SKM-1 (cell line): Measurements from ENCODE around the gene NEDD4L.

ENCODE experiments used
- DNase-seq: peaks from one replicate; lab custom pipeline; 2025; ENCODE audit not compliant: unreplicated experiment; lab: John Stamatoyannopoulos, UW

NEDD4L gene

DNA sequence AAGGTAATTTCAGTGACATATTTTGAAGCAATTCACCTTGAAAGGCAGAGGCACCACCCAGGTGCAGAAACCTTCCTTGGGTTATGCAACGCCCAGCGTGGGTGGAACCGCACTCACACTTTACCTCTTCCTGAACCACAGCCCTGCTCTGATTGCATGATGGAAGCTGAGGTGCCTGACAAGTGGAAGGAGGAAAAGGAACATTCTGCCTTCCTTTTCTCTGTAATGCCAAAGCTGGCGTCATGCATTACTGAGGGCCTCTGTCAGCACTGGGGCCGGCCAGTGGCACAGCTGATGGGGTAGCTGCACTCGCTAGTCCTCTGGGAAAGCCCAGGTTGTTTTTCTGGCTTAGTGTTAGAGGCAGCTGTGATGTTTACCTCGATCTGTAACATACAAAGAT lies 266.5 kb downstream of the NEDD4L start:
- no peak for DNase-seq

DNA sequence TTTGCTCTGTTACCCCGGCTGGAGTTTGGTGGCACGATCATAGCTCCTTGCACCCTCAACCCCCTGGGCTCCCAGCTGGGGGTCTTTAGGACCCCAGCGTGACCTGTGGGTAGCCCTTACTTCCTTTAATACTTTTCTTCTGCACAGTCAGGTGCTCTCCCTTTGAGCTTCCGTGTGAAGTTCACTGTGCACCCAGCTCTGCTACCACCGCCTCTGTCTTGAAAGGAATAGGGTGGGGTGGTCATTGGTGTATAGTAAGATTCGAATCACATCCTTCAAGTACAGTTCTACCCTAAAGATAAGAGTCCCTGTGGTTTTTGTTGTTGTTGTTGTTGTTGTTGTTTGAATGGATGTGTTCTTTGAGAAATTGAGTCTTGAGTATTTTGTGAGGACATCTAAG lies 267.4 kb downstream of the NEDD4L start:
- no peak for DNase-seq

DNA sequence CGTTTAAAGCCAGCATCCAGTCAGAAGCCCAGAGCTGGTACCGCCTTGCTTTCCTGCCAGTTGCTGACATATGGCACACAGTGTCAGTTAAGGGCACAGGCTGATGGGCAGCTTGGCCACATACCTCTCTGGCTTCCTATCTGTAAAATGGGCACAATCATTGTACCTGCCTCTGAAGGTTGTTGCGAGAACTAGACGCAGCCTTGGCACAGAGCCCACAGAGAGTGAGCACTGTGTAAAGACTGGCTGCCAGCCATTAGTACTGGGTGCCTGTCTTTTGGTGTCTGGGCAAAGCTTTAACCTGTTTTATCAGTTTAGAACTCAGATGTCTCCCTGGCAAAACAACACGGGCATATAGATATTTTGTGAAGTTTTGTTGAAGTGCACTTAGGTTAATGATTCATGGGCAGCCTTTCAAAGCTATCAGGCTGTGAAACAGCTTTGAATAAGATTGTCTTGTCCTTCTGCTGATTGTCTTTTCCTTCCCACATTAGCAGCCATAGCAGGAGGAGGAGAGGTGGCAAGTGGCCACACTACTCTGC lies 269.5 kb downstream of the NEDD4L start:
- DNase-seq = no peak

DNA sequence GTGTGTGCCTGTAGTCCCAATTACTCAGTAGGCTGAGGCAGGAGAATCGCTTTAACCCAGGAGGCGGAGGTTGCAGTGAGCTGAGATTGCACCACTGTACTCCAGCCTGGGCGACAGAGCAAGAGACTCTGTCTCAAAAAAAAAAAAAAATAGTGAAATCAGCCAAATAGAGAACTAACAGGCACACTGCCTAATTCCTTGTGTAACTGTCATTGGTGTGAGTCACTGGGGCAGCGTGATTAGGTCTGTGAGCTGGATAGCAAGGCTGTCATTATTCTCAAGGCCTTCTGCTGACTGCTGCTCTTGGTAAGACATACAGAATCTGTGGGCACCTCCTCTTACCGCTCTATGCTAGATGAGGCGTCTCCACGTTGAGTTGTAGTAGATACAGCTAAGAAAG lies 270.3 kb downstream of the NEDD4L start:
- DNase-seq = peak; percentile 30

DNA sequence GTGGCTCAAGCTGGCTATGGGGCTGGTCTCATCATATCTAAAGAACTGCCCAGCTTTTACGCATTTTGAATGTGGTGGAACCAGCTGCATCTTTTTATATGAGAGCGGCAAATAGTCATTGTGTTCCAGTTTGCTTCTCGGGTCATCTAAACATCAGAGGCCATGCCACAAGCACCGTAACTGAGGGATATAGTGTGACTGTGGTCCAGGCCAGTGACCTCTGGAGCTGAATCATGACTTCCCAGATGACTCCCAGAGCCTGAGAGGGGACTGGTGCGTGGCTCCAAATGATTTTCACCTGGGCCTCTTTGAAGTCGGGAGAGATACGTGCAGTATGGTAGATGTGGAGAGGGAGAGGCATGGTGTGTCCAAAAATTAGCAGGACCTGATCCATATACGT lies 271.0 kb downstream of the NEDD4L start:
- no peak for DNase-seq

DNA sequence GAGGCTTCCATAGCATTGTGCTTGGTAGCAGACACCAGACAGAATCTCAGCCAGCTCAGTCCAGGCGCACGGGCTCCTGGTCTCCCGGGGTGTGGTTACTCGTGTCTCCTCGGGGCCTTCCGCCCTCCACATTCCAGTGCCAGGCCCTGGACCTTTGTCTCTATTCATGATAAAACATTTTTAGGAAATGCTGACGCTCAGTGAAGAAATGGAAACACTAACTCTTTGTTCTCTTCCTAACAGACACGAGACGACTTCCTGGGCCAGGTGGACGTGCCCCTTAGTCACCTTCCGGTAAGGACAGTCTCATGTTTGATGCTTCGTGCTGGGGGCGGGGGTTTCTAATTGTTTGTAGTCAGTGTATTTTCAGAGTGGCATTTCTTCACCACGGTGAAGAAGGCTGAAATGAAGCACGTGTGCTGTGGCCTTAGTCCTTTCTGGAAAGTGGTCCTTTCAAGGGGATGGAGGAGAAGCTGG lies 271.8 kb downstream of the NEDD4L start:
- DNase-seq = no peak

DNA sequence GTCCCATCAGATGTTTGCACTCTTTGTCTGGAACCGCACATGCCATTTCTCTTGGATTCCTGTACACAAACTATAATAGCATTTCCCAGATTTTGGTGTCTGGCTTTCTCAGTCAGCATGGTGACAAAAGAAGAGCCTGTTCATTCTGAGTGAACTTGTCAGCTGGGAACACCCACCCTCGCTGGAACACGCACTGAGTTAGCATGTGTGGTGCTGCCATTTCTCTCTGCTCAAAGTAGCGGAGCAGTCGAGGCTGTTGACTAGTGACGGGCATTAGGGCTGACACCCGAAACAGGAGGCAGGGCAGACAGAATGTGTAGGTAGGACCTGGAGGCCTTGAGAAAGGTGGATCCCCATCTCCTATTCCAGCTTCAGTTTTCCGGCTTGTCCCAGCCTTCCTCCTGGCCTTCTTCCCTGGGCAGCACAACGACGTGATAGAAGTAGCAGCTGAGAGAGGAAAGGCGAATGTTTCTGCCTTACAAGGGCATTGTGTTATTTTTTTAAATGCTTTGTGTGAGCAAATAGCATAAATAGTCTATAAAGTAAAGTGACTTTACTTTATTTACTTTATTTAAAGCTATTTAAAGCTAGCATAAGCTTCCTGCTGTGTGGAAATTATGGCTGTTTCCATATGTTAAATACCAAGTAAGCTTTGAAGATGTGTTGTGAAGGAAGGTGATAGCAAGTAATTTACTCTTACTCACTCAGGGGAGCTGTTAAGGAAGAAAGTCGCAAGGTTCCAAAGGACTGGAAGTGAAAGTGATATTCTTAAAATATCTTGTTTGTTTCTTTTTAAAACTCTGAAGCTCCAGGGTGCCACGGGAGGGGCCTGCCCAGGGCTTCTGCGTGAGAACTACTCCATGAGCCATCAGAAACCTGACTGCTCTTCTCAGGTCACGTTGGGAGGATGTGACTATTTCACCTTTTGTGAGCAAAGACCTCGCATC lies 272.6 kb downstream of the NEDD4L start:
- no peak for DNase-seq

DNA sequence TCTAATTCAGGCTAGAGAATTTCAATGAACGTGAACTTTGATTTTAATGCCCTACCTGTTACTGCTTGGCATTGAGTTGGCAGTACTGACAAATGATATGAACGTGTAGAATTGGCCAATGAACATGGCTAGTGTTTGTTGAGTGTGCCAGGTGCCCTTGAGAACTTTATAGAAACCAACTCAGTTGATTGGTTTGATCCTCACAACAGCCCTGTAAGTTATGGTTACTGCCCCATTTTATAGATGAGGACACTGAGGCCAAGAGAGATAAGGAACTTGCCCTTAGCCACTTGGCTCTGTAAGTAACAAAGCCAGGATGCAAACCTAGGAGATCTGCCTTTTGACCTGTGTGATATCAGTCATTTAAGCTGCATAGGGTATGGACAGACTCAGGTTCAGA lies 275.7 kb downstream of the NEDD4L start:
- no peak for DNase-seq

DNA sequence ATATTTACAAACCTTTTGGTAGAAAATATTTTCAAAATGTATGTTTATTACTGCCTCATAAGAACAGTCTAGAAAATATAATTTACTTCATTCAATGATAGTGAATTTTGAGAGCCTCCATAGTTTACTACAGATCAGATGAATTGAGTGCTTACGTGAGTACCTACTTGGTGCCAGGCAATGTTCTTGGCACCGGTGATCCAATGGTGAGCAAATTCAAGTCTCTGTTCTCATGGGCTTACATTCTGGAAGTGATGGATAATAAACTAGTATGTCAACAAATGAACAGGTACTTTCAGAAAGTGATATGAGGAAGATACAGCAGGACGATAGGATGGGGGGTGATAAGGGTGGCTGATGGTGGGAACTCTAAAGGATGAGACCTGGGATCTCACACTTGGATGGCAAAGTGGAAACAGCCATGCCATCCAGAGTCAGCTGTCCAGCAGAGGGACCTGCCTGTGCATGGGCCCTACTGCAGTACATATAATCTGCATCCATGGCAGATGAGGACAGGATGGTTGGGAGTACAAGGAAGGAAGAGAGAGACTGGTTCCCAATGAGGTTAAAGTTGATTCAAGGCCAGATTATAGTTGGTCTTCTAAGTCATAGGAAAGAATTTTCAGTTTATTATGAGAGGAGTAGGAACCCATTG lies 277.0 kb downstream of the NEDD4L start:
- DNase-seq = no peak

DNA sequence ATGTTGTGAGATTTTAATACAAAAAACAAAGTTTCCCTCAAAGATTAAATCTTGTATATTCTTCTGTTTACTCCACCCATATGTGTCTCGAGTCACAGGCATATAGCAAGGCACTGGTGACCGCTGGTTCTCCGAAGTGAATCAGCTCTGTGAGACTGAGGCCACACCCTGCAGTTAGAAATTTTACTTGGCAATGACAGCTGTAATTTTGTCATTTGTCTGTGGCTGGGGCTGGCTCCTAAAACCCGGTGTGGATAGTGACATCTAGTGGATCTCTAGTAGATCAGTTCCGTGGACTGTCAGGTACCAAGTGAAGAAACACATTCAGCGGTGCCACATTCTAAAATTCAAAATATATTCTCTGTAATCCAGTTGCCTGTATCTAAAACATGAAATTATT lies 278.0 kb downstream of the NEDD4L start:
- peak; percentile 6 for DNase-seq

DNA sequence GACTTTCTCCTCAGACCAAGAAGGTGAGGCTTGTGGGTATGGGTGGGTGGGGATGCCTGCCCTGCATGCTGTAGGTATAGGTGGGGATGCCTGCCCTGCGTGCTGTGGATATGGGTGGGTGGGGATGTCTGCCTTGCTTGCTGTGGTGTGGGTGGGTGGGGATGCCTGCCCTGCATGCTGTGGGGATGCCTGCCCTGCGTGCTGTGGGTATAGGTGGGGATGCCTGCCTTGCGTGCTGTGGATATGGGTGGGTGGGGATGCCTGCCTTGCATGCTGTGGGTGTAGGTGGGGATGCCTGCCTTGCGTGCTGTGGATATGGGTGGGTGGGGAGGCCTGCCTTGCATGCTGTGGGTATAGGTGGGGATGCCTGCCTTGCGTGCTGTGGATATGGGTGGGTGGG lies 278.4 kb downstream of the NEDD4L start:
- no peak for DNase-seq

DNA sequence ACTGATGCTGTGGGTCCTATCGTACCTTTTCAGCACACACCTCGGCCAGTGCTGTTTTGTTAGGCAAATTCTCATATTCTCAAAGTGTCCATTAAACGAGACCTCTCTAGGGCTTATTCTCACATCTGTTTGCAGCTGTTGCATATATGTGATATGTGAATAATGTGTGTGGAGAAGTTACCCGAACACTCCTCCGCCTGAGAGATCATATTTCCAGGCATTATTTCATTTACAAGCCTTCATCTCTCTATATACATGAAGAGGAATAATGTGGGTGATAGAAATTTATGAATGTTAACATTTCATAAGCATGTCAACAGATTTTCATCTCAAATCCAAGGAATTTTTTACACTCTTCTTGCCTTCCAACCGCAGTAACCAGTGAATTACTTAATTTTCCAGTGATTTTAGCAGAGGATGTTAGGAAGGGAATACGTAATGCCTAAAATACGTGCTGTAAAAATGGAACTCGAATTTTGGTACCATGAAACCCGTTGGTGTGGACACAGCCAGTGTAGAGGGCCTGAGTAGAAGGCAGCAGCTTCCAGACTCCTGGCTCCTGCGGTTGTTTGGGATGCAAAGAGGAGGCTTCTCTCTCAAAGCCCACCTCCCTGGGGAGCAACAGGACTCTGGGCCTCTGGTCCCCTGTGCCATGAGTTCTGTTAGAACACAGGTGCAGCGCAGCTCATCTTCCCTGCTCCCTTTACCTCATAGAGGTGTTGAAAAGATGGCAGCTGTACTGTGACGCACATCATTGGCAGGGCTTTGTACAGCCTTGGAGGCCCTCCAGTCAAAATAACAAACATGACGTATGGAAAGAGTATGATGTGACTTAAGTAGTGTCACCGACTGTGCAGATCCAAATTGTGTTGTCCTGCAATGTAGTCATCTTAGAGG lies 280.1 kb downstream of the NEDD4L start:
- no peak for DNase-seq

DNA sequence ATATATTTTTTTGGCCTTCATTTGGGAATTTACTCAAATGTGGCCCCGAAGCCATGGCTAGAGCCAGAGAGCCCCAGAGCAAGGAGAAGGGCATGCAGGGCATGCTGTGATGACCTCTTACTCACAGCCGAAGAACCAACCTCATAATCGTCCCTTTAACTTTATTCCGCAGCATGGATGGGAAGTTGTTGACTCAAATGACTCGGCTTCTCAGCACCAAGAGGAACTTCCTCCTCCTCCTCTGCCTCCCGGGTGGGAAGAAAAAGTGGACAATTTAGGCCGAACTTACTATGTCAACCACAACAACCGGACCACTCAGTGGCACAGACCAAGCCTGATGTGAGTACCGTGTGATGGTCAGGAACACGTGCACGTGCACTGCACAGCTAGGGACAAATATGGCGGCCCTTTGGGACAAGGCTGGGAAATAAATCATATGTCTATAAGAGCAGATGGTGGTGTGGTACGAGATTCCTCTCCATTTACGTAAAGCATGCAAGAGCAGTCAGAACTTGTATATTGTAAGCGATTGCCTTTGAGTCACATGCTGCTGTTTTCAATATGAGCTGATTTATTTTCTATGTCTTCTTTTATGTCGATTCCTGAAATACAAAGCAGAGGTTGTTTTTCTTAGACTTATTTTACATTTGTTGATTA lies 280.9 kb downstream of the NEDD4L start:
- no peak for DNase-seq

DNA sequence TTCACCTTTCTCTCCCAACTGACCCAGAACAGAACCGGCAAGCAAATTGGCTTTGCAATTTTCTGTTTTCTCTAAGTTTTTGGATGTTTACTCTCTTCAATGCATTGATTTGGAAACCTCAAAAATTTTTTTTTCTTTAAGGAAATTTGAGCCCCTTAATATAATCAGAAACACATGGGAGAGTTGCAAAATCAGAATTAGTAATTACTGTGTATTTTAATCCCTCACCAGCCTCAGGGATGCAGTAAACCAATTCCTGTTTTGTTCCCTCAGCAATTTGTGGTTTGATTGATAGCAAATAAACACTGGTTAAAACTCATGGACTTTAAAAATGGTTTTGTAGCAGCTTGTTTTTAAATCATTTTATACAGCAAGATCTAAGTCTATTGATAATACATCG lies 281.5 kb downstream of the NEDD4L start:
- no peak for DNase-seq

DNA sequence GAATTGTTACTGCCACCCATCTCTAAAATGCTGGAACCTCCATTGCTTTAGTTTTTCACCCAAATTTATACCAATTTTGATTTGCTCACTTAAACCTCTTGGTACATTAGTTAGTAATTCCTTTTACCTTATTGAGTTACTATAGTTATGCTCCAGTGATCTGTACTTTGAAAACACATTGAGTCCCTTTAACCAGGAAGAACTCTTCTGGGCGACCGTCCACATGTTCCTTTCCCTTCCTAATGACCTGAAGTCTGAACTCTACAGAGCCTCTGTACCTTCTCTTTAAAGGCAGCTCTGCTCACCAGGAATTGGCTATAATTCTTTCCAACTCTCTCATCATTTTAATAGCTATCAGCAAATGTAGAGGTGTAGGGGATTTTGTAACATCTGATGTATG lies 290.0 kb downstream of the NEDD4L start:
- no peak for DNase-seq

DNA sequence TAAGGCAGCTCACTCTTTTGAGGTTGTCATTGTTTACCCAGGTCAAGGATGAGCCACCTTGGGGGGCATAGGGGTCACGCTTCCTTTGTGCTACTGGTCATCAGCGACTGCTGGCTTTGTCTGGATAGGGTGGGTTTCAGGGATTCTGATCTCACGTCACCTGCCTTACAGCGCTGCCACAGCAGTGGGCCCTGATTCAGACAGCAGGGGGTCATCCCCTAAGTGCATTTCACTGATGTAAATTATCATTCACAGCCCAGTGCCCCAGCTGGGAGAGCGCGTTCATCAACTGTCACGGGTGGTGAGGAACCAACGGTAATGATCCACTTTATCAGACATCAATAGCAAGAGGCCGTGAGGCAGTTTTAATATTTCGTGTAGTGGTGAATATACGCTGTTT lies 291.2 kb downstream of the NEDD4L start:
- DNase-seq = no peak

DNA sequence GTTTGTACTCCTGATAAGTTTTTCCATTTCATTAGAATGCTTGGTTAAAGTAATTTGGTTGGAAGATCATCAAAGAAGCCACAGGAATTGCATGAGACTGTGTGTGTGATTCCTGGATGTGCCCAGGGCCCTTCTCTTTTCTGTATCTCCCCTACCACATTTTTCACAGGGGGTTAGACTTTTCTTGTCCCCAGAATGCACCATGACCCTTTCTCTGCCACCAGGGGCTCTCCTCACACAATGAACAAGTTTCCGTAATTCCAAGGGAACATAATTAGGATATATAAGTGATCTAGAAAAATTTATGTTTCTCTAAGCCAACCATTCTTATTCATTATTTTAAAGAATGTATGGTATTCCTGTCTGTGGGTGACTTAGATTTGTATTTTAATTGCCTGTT lies 291.8 kb downstream of the NEDD4L start:
- no peak for DNase-seq

DNA sequence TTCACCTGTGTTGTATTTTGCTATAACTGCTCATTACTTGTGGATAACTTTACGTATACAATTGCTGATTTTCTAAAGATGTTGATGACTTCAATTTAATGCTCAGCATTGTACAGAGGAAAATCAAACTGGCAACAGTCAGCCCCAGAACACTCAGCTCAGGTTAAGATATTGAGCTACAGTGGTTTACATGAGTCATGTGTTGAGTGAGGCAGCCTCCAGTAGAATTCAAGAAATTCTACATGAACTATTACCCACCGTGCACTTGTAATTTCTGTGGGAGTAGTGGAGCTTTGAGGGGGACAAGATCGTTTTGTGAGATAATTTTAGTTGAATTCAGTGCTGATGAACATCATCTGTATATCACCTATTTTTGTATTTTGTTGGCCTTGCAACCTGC lies 292.6 kb downstream of the NEDD4L start:
- no peak for DNase-seq

DNA sequence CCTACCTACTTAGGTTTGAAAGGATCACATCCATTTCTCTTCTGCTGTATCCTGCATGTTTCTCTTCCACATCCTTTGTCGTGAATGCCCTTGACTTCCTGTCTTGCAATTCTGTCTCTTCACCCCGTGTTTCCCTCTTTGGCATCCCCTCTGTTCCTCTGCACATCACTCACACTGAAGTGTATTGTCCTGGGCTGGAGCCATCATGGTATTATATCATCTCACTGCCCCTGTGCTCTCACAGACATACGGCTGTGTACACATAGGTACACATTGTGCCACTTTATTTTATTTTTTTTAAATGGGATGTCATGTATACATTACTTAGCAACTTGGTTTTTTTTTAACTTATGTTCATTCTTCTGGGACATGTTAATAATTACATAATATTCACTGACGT lies 293.3 kb downstream of the NEDD4L start:
- DNase-seq = no peak

DNA sequence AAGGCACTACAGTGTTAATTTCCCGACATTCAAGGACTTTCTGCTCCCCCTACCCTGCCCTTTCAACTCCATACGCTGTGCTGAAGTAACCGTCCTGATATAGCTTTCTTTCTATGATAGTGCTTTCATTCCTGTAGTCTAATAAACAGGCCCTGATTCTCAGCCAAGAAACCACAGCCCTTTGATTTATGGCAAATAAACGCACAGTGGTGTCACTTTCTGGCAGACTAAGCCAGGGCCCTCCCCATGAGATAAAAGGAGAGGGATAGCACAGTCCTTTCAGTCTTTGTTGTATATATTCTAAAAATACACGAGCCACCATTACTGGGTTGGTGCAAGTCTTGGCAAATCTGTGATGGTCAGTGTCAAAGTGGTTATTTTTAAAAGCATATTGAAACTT lies 293.7 kb downstream of the NEDD4L start:
- no peak for DNase-seq

DNA sequence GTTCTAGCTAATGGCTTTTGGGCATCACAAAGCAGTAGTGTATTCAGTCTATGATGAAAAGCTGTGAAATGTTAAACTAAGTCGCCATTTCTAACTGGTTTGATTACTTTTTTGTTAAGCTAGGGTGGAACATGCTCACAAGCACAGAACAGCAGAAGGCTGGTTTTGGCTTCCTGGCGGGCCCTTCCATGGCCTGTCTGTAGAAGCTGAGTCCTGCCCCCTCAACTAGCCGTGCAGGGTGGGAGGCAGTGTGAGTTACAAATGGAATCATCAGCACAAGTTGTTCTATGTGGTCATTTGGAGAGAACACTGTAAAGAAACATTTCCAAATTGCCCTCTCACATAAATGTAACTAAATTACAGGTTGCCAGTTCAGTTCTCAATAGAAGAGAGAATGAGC lies 294.1 kb downstream of the NEDD4L start:
- DNase-seq = no peak
